DOHH2 (cell line): ENCODE results near the gene DYRK1A.

Experiments
- H3F3A ChIP-seq: fragments of 200-600 bp; sonication (generic), shearing (Covaris generic); 2 replicates; pipeline ENCODE4 v1.6.0; 2016; ENCODE audit warnings: antibody characterized with exemption, mild to moderate bottlenecking; ENCODE audit not compliant: control insufficient read depth, insufficient read depth
- H3K27ac ChIP-seq: fragments of 200-600 bp; sonication (generic); 2 replicates; pipeline ENCODE4 v1.5.1; 2014; ENCODE audit warnings: low read depth, mild to moderate bottlenecking, low read length, moderate library complexity
- H3K27me3 ChIP-seq: fragments of 200-600 bp; sonication (generic); 2 replicates; pipeline ENCODE4 v1.6.1; 2014; ENCODE audit warnings: mild to moderate bottlenecking, low read length, mixed read lengths; ENCODE audit not compliant: control insufficient read depth
- H3K36me3 ChIP-seq: fragments of 200-600 bp; sonication (generic); 2 replicates; pipeline ENCODE4 v1.6.1; 2014; ENCODE audit warnings: mild to moderate bottlenecking, low read length, moderate library complexity, mixed read lengths; ENCODE audit not compliant: control insufficient read depth
- H3K4me1 ChIP-seq: fragments of 200-600 bp; sonication (generic); 2 replicates; pipeline ENCODE4 v1.6.1; 2014; ENCODE audit warnings: mild to moderate bottlenecking, low read length, mixed read lengths; ENCODE audit not compliant: control insufficient read depth
- H3K4me2 ChIP-seq: fragments of 200-600 bp; sonication (generic); 2 replicates; pipeline ENCODE4 v1.6.0; 2014; ENCODE audit warnings: mild to moderate bottlenecking, low read length, moderate library complexity
- H3K4me3 ChIP-seq: fragments of 200-600 bp; sonication (generic); 2 replicates; pipeline ENCODE4 v1.5.1; 2014; ENCODE audit warnings: mild to moderate bottlenecking, low read length, mixed read lengths
- H3K79me2 ChIP-seq: fragments of 200-600 bp; sonication (generic); 2 replicates; pipeline ENCODE4 v1.6.1; 2014; ENCODE audit warnings: mild to moderate bottlenecking, low read length, mixed read lengths; ENCODE audit not compliant: control insufficient read depth
- H3K9me2 ChIP-seq: fragments of 200-600 bp; sonication (generic); replicated peaks from 2 replicates; pipeline ENCODE4 v1.6.1; 2014; ENCODE audit warnings: mild to moderate bottlenecking, low read length, mixed read lengths; ENCODE audit not compliant: control insufficient read depth
- H3K9me3 ChIP-seq: fragments of 200-600 bp; sonication (generic); 2 replicates; pipeline ENCODE4 v1.6.1; 2014; ENCODE audit warnings: antibody characterized with exemption, low read length, mixed read lengths; ENCODE audit not compliant: control insufficient read depth, insufficient read depth
- H4K20me1 ChIP-seq: fragments of 200-600 bp; sonication (generic); 2 replicates; pipeline ENCODE4 v1.6.0; 2014; ENCODE audit warnings: low read depth, mild to moderate bottlenecking, antibody characterized with exemption, low read length, moderate library complexity; ENCODE audit not compliant: control insufficient read depth, insufficient read depth
- CTCF ChIP-seq: fragments of 200-600 bp; sonication (generic); IDR thresholded peaks from one replicate; pipeline ENCODE4 v1.5.1; 2014; ENCODE audit warnings: antibody characterized with exemption, mild to moderate bottlenecking, low read depth, low read length; ENCODE audit not compliant: poor library complexity, severe bottlenecking
- EZH2phosphoT487 ChIP-seq: fragments of 200-600 bp; sonication (generic); IDR thresholded peaks from 2 replicates; pipeline ENCODE4 v1.6.1; 2017; ENCODE audit warnings: borderline replicate concordance, mild to moderate bottlenecking, antibody characterized with exemption, low read length, moderate library complexity, mixed read lengths

DYRK1A gene

DNA sequence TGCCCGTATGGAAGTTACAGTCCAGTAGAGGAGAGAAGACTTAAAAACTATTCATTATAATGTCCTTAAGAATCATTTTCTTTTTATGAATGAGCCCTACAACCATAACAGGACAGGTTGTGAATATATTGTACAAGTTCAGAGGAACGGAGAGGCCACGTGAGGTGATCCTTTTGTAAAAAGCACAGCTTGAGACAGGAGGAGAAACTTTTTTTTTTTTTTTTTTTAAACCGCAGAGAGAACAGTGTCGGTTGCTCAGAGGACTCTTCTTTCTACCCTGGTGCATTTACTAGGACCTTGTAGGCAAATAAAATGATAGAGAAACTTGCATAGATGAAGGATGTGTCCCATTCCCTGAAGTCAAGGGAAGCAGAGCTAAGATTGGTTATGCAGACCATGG is 32.1 kb downstream of the DYRK1A start:
- Histone ChIP-seq H4K20me1 (peaks cover 4% of the 10 kb centered on the region; the same call in 1 of the 2 replicates), H3F3A (no peaks in the 10 kb centered on the region), H3K9me2 (no peaks in the 10 kb centered on the region), H3K4me1 (no peaks in the 10 kb centered on the region), H3K27ac (no peak overlapping the region), H3K9me3 (peaks cover 18% of the 10 kb centered on the region; the same call in 1 of the 2 replicates), H3K4me2 (no peak overlapping the region), H3K27me3 (no peaks in the 10 kb centered on the region), H3K36me3 (peaks cover 31% of the 10 kb centered on the region), H3K79me2 (peaks cover 100% of the 10 kb centered on the region), H3K4me3 (no peak overlapping the region)
- no peak for TF ChIP-seq EZH2phosphoT487
- TF ChIP-seq CTCF = no peak

- Histone ChIP-seq H3K4me1 (peaks cover 13% of the 10 kb centered on the region), H3K4me2 (no peak overlapping the region), H3K9me3 (peaks cover 18% of the 10 kb centered on the region; the same call in 1 of the 2 replicates), H3K27ac (no peak overlapping the region), H3K27me3 (no peaks in the 10 kb centered on the region), H3K4me3 (no peak overlapping the region), H3K79me2 (peaks cover 99% of the 10 kb centered on the region), H4K20me1 (peaks cover 31% of the 10 kb centered on the region), H3K9me2 (no peaks in the 10 kb centered on the region), H3K36me3 (peaks cover 8% of the 10 kb centered on the region), H3F3A (no peaks in the 10 kb centered on the region; the same call in 1 of the 2 replicates)
- TF ChIP-seq CTCF (no peak), EZH2phosphoT487 (no peak)
These were observed 35.8 kb downstream of the DYRK1A start for GRCh38 chr21:37402251-37402867.

- Histone ChIP-seq H3K4me3 (no peak overlapping the region), H3K4me2 (no peak overlapping the region), H3K79me2 (peaks cover 99% of the 10 kb centered on the region), H3K36me3 (peaks cover 12% of the 10 kb centered on the region), H3K9me3 (peaks cover 13% of the 10 kb centered on the region; the same call in 1 of the 2 replicates), H3K27me3 (no peaks in the 10 kb centered on the region), H3K9me2 (no peaks in the 10 kb centered on the region), H3K27ac (no peak overlapping the region), H4K20me1 (peaks cover 51% of the 10 kb centered on the region), H3F3A (no peaks in the 10 kb centered on the region; the same call in 1 of the 2 replicates), H3K4me1 (peaks cover 29% of the 10 kb centered on the region)
- no peak for TF ChIP-seq CTCF
- TF ChIP-seq EZH2phosphoT487 = no peak
These were observed 39.1 kb downstream of the DYRK1A start for GRCh38 chr21:37405629-37406028.
